NCI-H446 treated with DMSO at 0.1 percent for 48 hours (cell line): ENCODE results near the gene ACP2.

Experiments used
- DNase-seq: peaks from one replicate; lab custom pipeline; 2025; lab: John Stamatoyannopoulos, UW

Gene ACP2

GRCh38 chr11:47269002-47269828 lies 20.6 kb upstream of the ACP2 start:
- DNase-seq: peak; percentile 82

- no peak for DNase-seq
These were observed 19.9 kb upstream of the ACP2 start for GRCh38 chr11:47268448-47269001.

GRCh38 chr11:47267876-47268275 lies 19.3 kb upstream of the ACP2 start:
- DNase-seq: no peak

- DNase-seq: no peak
These were observed 15.9 kb upstream of the ACP2 start for GRCh38 chr11:47264521-47264920.

GRCh38 chr11:47264119-47264518 lies 15.5 kb upstream of the ACP2 start:
- DNase-seq: no peak

- DNase-seq: no peak
These were observed 12.7 kb upstream of the ACP2 start for GRCh38 chr11:47261291-47261800.

GRCh38 chr11:47260366-47260765 lies 11.8 kb upstream of the ACP2 start:
- no peak for DNase-seq

- no peak for DNase-seq
These were observed 10.8 kb upstream of the ACP2 start for GRCh38 chr11:47259232-47259977.

- DNase-seq: no peak
These were observed 9.8 kb upstream of the ACP2 start for GRCh38 chr11:47258317-47258902.

- no peak for DNase-seq
These were observed 9.1 kb upstream of the ACP2 start, which contains the start of gene NR1H3 for GRCh38 chr11:47257517-47258316. TSS of gene NR1H3 (plus strand) at chr11:47257996. CDS start at chr11:47259217, 1,221 bp downstream.

- no peak for DNase-seq
These were observed 8.5 kb upstream of the ACP2 start for GRCh38 chr11:47257177-47257516.

- DNase-seq: no peak
These were observed 7.8 kb upstream of the ACP2 start for GRCh38 chr11:47256374-47256773.

GRCh38 chr11:47254386-47254785 lies 5.8 kb upstream of the ACP2 start:
- DNase-seq: no peak

GRCh38 chr11:47253660-47254059 lies 5.0 kb upstream of the ACP2 start:
- DNase-seq: no peak

GRCh38 chr11:47251751-47252150 lies 3.1 kb upstream of the ACP2 start:
- no peak for DNase-seq

- DNase-seq: no peak
These were observed 733 bp upstream of the ACP2 start for GRCh38 chr11:47249378-47249715.

GRCh38 chr11:47248304-47248663 lies 330 bp downstream of the ACP2 start:
- no peak for DNase-seq

GRCh38 chr11:47247502-47247901 lies 1.1 kb downstream of the ACP2 start:
- DNase-seq: no peak

GRCh38 chr11:47245611-47246357 lies 2.8 kb downstream of the ACP2 start:
- DNase-seq: no peak

- DNase-seq: no peak
These were observed 3.9 kb downstream of the ACP2 start for GRCh38 chr11:47244448-47245350.
